GM12878 (cell line): ENCODE results near the gene METTL4.

Experiments
- CBFB ChIP-seq: IDR thresholded peaks from 2 replicates; pipeline ENCODE4 v1.6.1; 2016; ENCODE audit warnings: antibody characterized with exemption, low read depth
- CTCF ChIP-seq, 3 experiments: IDR thresholded peaks in 2 of 3; conservative IDR thresholded peaks in 1 of 3; 2 replicates each; pipeline ENCODE4 v1.5.1; 2011; ENCODE audit warnings: low read depth in 3 of 3, low read length in 3 of 3, mild to moderate bottlenecking in 3 of 3, control low read depth in 2 of 3, moderate library complexity in 2 of 3, inconsistent platforms in 1 of 3, mixed read lengths in 1 of 3; ENCODE audit not compliant: control insufficient read depth in 2 of 3, insufficient read depth in 1 of 3; ENCODE audit errors: extremely low read depth in 1 of 3
- ELK1 ChIP-seq: IDR thresholded peaks from 2 replicates; pipeline ENCODE4 v1.6.1; 2012; ENCODE audit warnings: low read depth, low read length, improper control_type of control experiment
- POLR2A ChIP-seq: IDR thresholded peaks from 2 replicates; pipeline ENCODE4 v1.6.1; 2011; ENCODE audit warnings: low read depth, mild to moderate bottlenecking, low read length
- REST ChIP-seq: IDR thresholded peaks from 2 replicates; pipeline ENCODE4 v1.6.1; 2012; ENCODE audit warnings: mild to moderate bottlenecking, low read depth, low read length

- TF ChIP-seq REST = no peak
- TF ChIP-seq ELK1 = no peak
- no peak for TF ChIP-seq POLR2A
- TF ChIP-seq CTCF (IDR thresholded peaks at IDR 0.05 in 2 of 3, conservative IDR thresholded peaks at IDR 0.05 in 1 of 3; ENCODE audit: control insufficient read depth in 2 of 3, extremely low read depth in 1 of 3, insufficient read depth in 1 of 3, low read depth in 3 of 3, low read length in 3 of 3) = no peak
- no peak for TF ChIP-seq CBFB
Observed at GRCh38 chr18:2573408-2573807, 2.1 kb upstream of the METTL4 start.
